ENCODE measurements around the gene KRT77.

GRCh38 chr12:52715416-52715815, 12.1 kb upstream of the KRT77 start:
- TF ChIP-seq CTCF (conservative IDR thresholded peaks at IDR 0.05; ENCODE audit: low read length) (peak; percentile 57), EZH2phosphoT487 (IDR thresholded peaks at IDR 0.05; ENCODE audit: borderline replicate concordance, low read depth, low read length) (no peak)

All from OCI-LY7 (cell line).